ENCODE measurements around the gene CPED1.
"Not testable (repeated sequence)": the region's sequence is repeated elsewhere in the genome, so short reads cannot be mapped to it uniquely, and the experiment has no call there.

- TF ChIP-seq CTCF (IDR thresholded peaks at IDR 0.05); ZFX (IDR thresholded peaks at IDR 0.05; ENCODE audit: borderline replicate concordance): not testable (repeated sequence)
Measured at GRCh38 chr7:121125454-121125853, 136.9 kb downstream of the CPED1 start.

Measured in 22Rv1 (cell line).